Smooth muscle cell (in vitro differentiated cells): Measurements from ENCODE around the gene ANO4. TPM values are rescaled to one million over a fixed set of nuclear protein-coding genes. Genes with fewer than 3 reads are reported as not detected.
"Not testable (repeated sequence)": the region's sequence is repeated elsewhere in the genome, so short reads cannot be mapped to it uniquely, and the experiment has no call there.

Experiments
- DNase-seq: peaks from one replicate; lab custom pipeline; 2025; ENCODE audit not compliant: unreplicated experiment; lab: John Stamatoyannopoulos, UW
- H2AFZ ChIP-seq: fragments of 200-600 bp; sonication (generic); 2 replicates; pipeline ENCODE4 v1.6.0; 2016; ENCODE audit warnings: antibody characterized with exemption, low read depth, mild to moderate bottlenecking
- H3F3A ChIP-seq: fragments of 200-600 bp; sonication (generic); 2 replicates; pipeline ENCODE4 v1.6.0; 2017; ENCODE audit warnings: antibody characterized with exemption, low read depth
- H3K27ac ChIP-seq: fragments of 200-600 bp; sonication (generic); 2 replicates; pipeline ENCODE4 v1.5.1; 2016; ENCODE audit warnings: low read depth, mild to moderate bottlenecking
- H3K27me3 ChIP-seq: fragments of 200-600 bp; sonication (generic); 2 replicates; pipeline ENCODE4 v1.6.1; 2016; ENCODE audit warnings: low read depth, mild to moderate bottlenecking
- H3K36me3 ChIP-seq: fragments of 200-600 bp; sonication (generic); 2 replicates; pipeline ENCODE4 v1.5.1; 2016; ENCODE audit warnings: low read depth
- H3K4me1 ChIP-seq: fragments of 200-600 bp; sonication (generic); 2 replicates; pipeline ENCODE4 v1.5.1; 2016; ENCODE audit warnings: low read depth
- H3K4me2 ChIP-seq: fragments of 200-600 bp; sonication (generic); 2 replicates; pipeline ENCODE4 v1.6.0; 2016; ENCODE audit warnings: mild to moderate bottlenecking
- H3K4me3 ChIP-seq: fragments of 200-600 bp; sonication (generic); 2 replicates; pipeline ENCODE4 v1.5.1; 2016; ENCODE audit warnings: mild to moderate bottlenecking
- H3K79me2 ChIP-seq: fragments of 200-600 bp; sonication (generic); 2 replicates; pipeline ENCODE4 v1.6.0; 2016; ENCODE audit warnings: low read depth, mild to moderate bottlenecking
- H3K9ac ChIP-seq: fragments of 200-600 bp; sonication (generic); 2 replicates; pipeline ENCODE4 v1.6.0; 2016; ENCODE audit warnings: low read depth
- H3K9me3 ChIP-seq: fragments of 200-600 bp; sonication (generic); replicated peaks from 2 replicates; pipeline ENCODE4 v1.5.1; 2016; ENCODE audit warnings: low read depth
- H4K20me1 ChIP-seq: fragments of 200-600 bp; sonication (generic); 2 replicates; pipeline ENCODE4 v1.6.0; 2016; ENCODE audit warnings: low read depth
- CTCF ChIP-seq: fragments of 200-600 bp; sonication (generic); IDR thresholded peaks from 2 replicates; pipeline ENCODE4 v1.5.1; 2017; ENCODE audit warnings: borderline replicate concordance, mild to moderate bottlenecking, antibody characterized with exemption; ENCODE audit not compliant: insufficient read depth, poor library complexity, severe bottlenecking
- WGBS: methylation state at CpG from one replicate; pipeline ENCODE4 v1.1.7; 2016; ENCODE audit warnings: low lambda C conversion rate; 5-methylcytosine and 5-hydroxymethylcytosine counted together
- polyA plus RNA-seq: library from polyadenylated mRNA; unstranded; fragments of >200 nt; fragmentation: Nextera tagmentation; extraction: Ambion mirVana; gene quantifications from 2 replicates; pipeline ENCODE4 v1.2.1, GENCODE V29; 2016
- total RNA-seq: library from RNA; depleted of rRNA; stranded (reverse); fragments of >200 nt; gene quantifications from 2 replicates; pipeline ENCODE4 v1.2.3, GENCODE V29; 2014

Gene ANO4
- total and polyA plus RNA-seq, 2 experiments from 2014 or later = 27.3 to 51.7 TPM

GRCh38 chr12:100926669-100927248, 132.2 kb downstream of the ANO4 start:
- H3K9ac ChIP-seq = no peak overlapping the region
- peak; percentile 21 for TF ChIP-seq CTCF
- H3K27ac ChIP-seq = no peak overlapping the region
- no peak overlapping the region for H3K4me2 ChIP-seq
- no peaks in the 10 kb centered on the region for H3F3A ChIP-seq
- H3K36me3 ChIP-seq = peaks cover 8% of the 10 kb centered on the region
- DNase-seq = no peak
- WGBS = 56% methylated on average over 1 of the region's 1 CpG
- H3K9me3 ChIP-seq = no peaks in the 10 kb centered on the region
- no peaks in the 10 kb centered on the region for H4K20me1 ChIP-seq
- H2AFZ ChIP-seq = no peak overlapping the region
- H3K79me2 ChIP-seq = peaks cover 6% of the 10 kb centered on the region
- no peaks in the 10 kb centered on the region for H3K27me3 ChIP-seq
- H3K4me3 ChIP-seq = no peak overlapping the region
- no peaks in the 10 kb centered on the region for H3K4me1 ChIP-seq

- H3K9ac ChIP-seq = peak overlapping the region; percentile 28
- H3K27me3 ChIP-seq = no peaks in the 10 kb centered on the region
- no peaks in the 10 kb centered on the region for H3K9me3 ChIP-seq
- H3K36me3 ChIP-seq = peaks cover 3% of the 10 kb centered on the region
- H3K4me2 ChIP-seq = peak overlapping the region; percentile 55
- DNase-seq = no peak
- peak overlapping the region; percentile 37 for H3K27ac ChIP-seq
- peaks cover 6% of the 10 kb centered on the region for H3K79me2 ChIP-seq
- no peaks in the 10 kb centered on the region for H4K20me1 ChIP-seq
- H3F3A ChIP-seq = no peaks in the 10 kb centered on the region
- no peak overlapping the region for H2AFZ ChIP-seq
- TF ChIP-seq CTCF = no peak
- 43% methylated on average over 4 of the region's 4 CpGs for WGBS
- no peaks in the 10 kb centered on the region for H3K4me1 ChIP-seq
- H3K4me3 ChIP-seq = no peak overlapping the region
Measured at GRCh38 chr12:100927826-100928225, 133.2 kb downstream of the ANO4 start.

DNA sequence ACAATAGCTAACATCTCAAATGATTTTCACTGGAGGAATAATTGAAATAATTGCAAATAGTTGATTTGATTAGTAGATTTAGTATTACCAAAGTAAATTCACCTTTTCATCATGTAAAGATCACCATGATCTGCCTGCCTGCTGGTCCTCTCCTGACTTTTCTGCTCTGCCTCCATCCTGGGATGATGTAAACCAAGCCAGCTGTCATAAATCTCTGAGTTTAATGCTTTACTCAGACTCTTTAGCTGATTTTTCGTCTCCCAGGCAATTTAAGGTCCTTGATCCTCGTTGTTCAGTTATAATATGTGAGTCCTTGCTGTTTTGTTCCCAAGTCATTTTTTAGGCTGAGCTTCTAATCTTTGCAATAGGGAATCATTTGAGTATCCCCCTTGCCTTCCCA, 138.0 kb downstream of the ANO4 start:
- Histone ChIP-seq H3K36me3 (no peaks in the 10 kb centered on the region), H3K9ac (no peak overlapping the region), H3F3A (no peaks in the 10 kb centered on the region), H2AFZ (no peak overlapping the region), H3K4me1 (no peaks in the 10 kb centered on the region), H3K9me3 (no peaks in the 10 kb centered on the region), H3K4me2 (no peak overlapping the region), H3K79me2 (peaks cover 6% of the 10 kb centered on the region), H3K27ac (no peak overlapping the region), H3K27me3 (no peaks in the 10 kb centered on the region), H3K4me3 (no peak overlapping the region), H4K20me1 (no peaks in the 10 kb centered on the region)
- DNase-seq = no peak
- TF ChIP-seq CTCF = no peak
- WGBS = 85% methylated on average over 2 of the region's 2 CpGs

DNA sequence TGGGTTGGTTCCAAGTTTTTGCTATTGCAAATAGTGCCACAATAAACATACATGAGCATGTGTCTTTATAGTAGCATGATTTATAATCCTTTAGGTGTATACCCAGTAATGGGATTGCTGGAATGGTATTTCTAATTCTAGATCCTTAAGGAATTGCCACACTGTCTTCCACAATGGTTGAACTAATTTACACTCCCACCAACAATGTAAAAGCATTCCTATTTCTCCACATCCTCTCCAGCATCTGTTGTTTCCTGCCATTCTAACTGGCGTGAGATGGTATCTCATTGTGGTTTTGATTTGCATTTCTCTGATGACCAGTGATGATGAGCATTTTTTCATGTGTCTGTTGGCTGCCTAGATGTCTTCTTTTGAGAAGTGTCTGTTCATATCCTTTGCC, 139.0 kb downstream of the ANO4 start:
- not testable (repeated sequence) for H3K79me2 ChIP-seq

More for the DNA sequence above, 139.0 kb downstream of the ANO4 start:
- not testable (repeated sequence) for H3K4me3 ChIP-seq, H4K20me1 ChIP-seq, H3K36me3 ChIP-seq, H2AFZ ChIP-seq, H3K4me2 ChIP-seq, H3K27ac ChIP-seq, H3K9ac ChIP-seq, H3F3A ChIP-seq, H3K27me3 ChIP-seq, H3K9me3 ChIP-seq, H3K4me1 ChIP-seq, DNase-seq
- 81% methylated on average over 1 of the region's 1 CpG for WGBS
